ENCODE measurements around the gene TBC1D7. TPM values are rescaled to one million over a fixed set of nuclear protein-coding genes. Genes with fewer than 3 reads are reported as not detected.

TBC1D7 gene
- total RNA-seq, 2 experiments from 2014 or later: 21.3 to 23.8 TPM

DNA sequence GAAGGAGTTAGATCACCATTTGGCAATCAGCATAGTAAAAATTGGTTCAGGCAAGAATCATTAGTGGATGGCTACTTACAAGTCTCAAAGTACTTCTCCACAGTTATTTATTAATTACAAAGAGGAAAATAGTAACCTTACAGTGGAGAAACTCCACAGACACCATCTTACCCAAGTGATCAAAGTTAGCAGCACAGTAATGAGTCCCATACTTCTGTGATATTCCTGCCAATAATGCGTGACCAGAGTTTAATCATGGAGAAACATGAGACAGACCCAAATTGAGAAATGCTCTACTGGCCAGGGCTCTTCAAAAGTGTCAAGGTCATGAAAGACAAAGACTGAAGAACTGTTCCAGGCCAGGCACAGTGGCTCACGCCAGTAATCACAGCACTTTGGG, 9.5 kb downstream of the TBC1D7 start:
- H3K4me1 Mint-ChIP-seq (ENCODE audit: low read depth): no peaks in the 10 kb centered on the region
- no peak for DNase-seq
- TF ChIP-seq, protein P1, sequence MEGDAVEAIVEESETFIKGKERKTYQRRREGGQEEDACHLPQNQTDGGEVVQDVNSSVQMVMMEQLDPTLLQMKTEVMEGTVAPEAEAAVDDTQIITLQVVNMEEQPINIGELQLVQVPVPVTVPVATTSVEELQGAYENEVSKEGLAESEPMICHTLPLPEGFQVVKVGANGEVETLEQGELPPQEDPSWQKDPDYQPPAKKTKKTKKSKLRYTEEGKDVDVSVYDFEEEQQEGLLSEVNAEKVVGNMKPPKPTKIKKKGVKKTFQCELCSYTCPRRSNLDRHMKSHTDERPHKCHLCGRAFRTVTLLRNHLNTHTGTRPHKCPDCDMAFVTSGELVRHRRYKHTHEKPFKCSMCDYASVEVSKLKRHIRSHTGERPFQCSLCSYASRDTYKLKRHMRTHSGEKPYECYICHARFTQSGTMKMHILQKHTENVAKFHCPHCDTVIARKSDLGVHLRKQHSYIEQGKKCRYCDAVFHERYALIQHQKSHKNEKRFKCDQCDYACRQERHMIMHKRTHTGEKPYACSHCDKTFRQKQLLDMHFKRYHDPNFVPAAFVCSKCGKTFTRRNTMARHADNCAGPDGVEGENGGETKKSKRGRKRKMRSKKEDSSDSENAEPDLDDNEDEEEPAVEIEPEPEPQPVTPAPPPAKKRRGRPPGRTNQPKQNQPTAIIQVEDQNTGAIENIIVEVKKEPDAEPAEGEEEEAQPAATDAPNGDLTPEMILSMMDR (IDR thresholded peaks at IDR 0.05): no peak
- no peak overlapping the region for H3K4me3 Mint-ChIP-seq
- ChIA-PET CTCF (no interaction called here), POLR2A (no interaction called here)
- peaks cover 48% of the 10 kb centered on the region for H3K36me3 Mint-ChIP-seq (ENCODE audit: low read depth)
- H3K27me3 Mint-ChIP-seq: no peaks in the 10 kb centered on the region
- no peaks in the 10 kb centered on the region for H3K9me3 Mint-ChIP-seq
- ATAC-seq: no peak
- no peak overlapping the region for H3K27ac Mint-ChIP-seq
- intact Hi-C loops (cut with micrococcal nuclease): no loop called here

DNA sequence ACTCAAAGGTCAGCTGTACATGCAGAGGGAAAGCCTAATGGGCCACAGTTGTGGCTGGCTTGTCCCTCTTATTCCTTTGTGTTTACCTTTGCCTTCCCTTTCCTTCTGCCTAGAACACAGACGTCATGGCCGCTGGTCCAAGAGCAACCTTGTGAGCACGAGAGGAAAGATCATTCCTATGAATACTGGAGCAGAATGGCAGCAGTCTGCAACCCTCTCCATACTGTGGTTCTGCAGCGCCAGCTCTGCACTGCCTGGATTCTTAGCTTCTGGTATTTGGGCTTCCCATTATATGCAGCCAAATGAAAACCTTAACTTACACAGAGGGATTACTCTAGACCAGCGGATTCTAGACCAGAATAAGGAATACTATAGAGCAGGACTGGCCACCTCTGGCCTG, 12.4 kb downstream of the TBC1D7 start:
- Mint-ChIP-seq H3K27ac (no peak overlapping the region), H3K27me3 (no peaks in the 10 kb centered on the region), H3K4me3 (no peak overlapping the region), H3K9me3 (no peaks in the 10 kb centered on the region), H3K4me1 (ENCODE audit: low read depth) (no peaks in the 10 kb centered on the region), H3K36me3 (ENCODE audit: low read depth) (peaks cover 52% of the 10 kb centered on the region)
- POLR2A ChIA-PET: no interaction called here
- no peak for ATAC-seq
- no peak for DNase-seq
- intact Hi-C loops (cut with micrococcal nuclease): no loop called here
- TF ChIP-seq, protein P1 (IDR thresholded peaks at IDR 0.05): no peak
- CTCF ChIA-PET: interaction anchor here (1.8 kb wide), 1 partner anchor 17 kb away, joined by 4 read pairs; no protein-coding TSS in a partner anchor

DNA sequence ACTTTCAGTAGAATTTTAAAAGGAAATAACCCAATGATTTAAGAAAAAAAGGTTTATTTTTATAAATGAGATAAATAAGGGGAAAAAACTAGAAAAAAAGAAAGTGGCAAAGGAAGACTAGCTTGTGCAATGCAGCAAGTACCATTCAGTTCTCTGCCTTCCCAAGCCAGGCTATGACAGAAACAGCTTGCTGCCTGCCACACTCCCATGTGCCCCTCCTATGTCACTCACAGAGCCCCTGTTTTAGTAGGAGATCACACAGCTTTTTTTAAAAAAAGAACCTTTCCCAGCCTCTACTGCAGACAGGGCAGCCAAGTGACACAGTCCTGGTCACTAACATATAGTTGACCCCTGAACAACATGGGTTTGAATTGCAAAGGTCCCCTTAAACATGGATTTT, 13.5 kb downstream of the TBC1D7 start:
- no peak overlapping the region for H3K4me3 Mint-ChIP-seq
- H3K4me1 Mint-ChIP-seq (ENCODE audit: low read depth): no peaks in the 10 kb centered on the region
- TF ChIP-seq, protein P1 (IDR thresholded peaks at IDR 0.05): no peak
- no peaks in the 10 kb centered on the region for H3K9me3 Mint-ChIP-seq
- no peaks in the 10 kb centered on the region for H3K27me3 Mint-ChIP-seq
- intact Hi-C loops (cut with micrococcal nuclease): no loop called here
- DNase-seq (no peak), ATAC-seq (no peak)
- H3K36me3 Mint-ChIP-seq (ENCODE audit: low read depth): peaks cover 44% of the 10 kb centered on the region
- H3K27ac Mint-ChIP-seq: no peak overlapping the region
- CTCF ChIA-PET: interaction anchor here (1.3 to 1.8 kb wide), 2 partner anchors 12 to 18 kb away, joined by 4 read pairs; no protein-coding TSS in a partner anchor
- POLR2A ChIA-PET: interaction anchor here (1.0 to 1.3 kb wide), 2 partner anchors 12 to 14 kb away, joined by 3 to 5 read pairs; partner anchors contain the start of gene TBC1D7

DNA sequence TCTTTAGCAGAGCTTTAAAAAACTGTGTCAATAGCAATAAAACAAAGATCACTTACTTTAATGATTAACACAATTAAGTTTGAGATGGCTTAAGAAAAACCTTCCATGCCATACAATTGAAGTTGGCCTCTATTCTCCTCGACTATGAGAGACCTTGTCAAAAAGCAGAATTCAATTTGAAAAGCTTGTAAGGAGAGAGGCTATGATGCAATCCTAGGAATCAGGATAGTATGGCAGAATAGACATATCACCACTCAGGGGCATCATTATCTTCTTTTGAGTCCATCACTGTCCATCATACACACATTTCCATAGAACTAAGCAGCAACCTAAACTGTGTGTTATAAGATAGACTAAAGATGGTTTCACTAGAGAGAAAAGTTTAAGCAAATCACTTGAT, 17.2 kb downstream of the TBC1D7 start:
- POLR2A ChIA-PET: interaction anchor here (1.7 kb wide), 1 partner anchor 17 kb away, joined by 4 read pairs; the partner anchor contains the start of gene TBC1D7
- ATAC-seq (no peak), DNase-seq (no peak)
- Mint-ChIP-seq H3K27me3 (no peaks in the 10 kb centered on the region), H3K9me3 (no peaks in the 10 kb centered on the region), H3K36me3 (ENCODE audit: low read depth) (peaks cover 44% of the 10 kb centered on the region), H3K4me3 (no peak overlapping the region), H3K4me1 (ENCODE audit: low read depth) (peaks cover 8% of the 10 kb centered on the region), H3K27ac (no peak overlapping the region)
- TF ChIP-seq, protein P1 (IDR thresholded peaks at IDR 0.05): no peak
- intact Hi-C loops (cut with micrococcal nuclease): no loop called here
- CTCF ChIA-PET: interaction anchor here (1.2 to 1.6 kb wide), 2 partner anchors 17 to 117 kb away, joined by 3 to 6 read pairs; partner anchors contain the start of gene TBC1D7

DNA sequence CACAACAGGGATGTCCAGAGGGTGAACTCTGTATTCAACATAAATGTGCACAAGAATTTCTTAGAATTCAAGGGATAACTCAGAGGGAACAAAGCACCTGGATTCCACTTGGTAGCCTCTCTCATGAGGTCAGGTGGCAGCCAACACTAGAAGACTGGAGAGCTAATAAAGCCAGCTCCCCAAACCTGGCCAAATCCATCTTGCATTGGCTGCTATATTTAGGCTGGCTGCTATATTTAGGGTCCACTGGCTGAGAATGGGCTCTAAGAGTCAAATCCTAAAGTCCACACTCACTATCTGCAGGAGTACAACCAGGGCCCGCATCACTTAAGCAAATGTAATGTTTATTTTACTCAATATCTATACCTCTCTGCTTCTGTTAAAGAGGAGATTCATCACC, 20.0 kb downstream of the TBC1D7 start:
- CTCF ChIA-PET: no interaction called here
- Mint-ChIP-seq H3K4me1 (ENCODE audit: low read depth) (peaks cover 26% of the 10 kb centered on the region), H3K4me3 (no peak overlapping the region), H3K27ac (no peak overlapping the region), H3K27me3 (no peaks in the 10 kb centered on the region), H3K36me3 (ENCODE audit: low read depth) (peaks cover 37% of the 10 kb centered on the region), H3K9me3 (no peaks in the 10 kb centered on the region)
- no peak for DNase-seq
- POLR2A ChIA-PET: interaction anchor here (0.5 kb wide), 1 partner anchor 1455 kb away, joined by 3 read pairs; no protein-coding TSS in a partner anchor
- TF ChIP-seq, protein P1 (IDR thresholded peaks at IDR 0.05): no peak
- intact Hi-C loops (cut with micrococcal nuclease): no loop called here
- ATAC-seq: no peak

Data from activated CD8-positive, alpha-beta T cell treated with anti-CD3 and anti-CD28 coated beads for 36 hours (primary cell).